SU-DHL-6 (cell line): ENCODE results near the gene CDK11B.
"Not testable (repeated sequence)": the region's sequence is repeated elsewhere in the genome, so short reads cannot be mapped to it uniquely, and the experiment has no call there.

Experiments
- H2AFZ ChIP-seq: fragments of 200-600 bp; sonication (generic); 2 replicates; pipeline ENCODE4 v1.6.1; 2014; ENCODE audit warnings: low read depth, mild to moderate bottlenecking, moderate library complexity, mixed read lengths, antibody characterized with exemption, low read length; ENCODE audit not compliant: severe bottlenecking
- H3F3A ChIP-seq: fragments of 200-600 bp; shearing (Covaris generic); 2 replicates; pipeline ENCODE4 v1.6.0; 2016; ENCODE audit warnings: antibody characterized with exemption, mild to moderate bottlenecking; ENCODE audit not compliant: insufficient read depth
- H3K27ac ChIP-seq: fragments of 200-600 bp; sonication (generic); 2 replicates; pipeline ENCODE4 v1.5.1; 2016; ENCODE audit warnings: low read depth, mild to moderate bottlenecking, low read length, moderate library complexity, mixed read lengths
- H3K27me3 ChIP-seq: fragments of 200-600 bp; sonication (generic), shearing (Covaris generic); 2 replicates; pipeline ENCODE4 v1.6.0; 2014; ENCODE audit warnings: mild to moderate bottlenecking, low read length
- H3K36me3 ChIP-seq: fragments of 200-600 bp; sonication (generic); 2 replicates; pipeline ENCODE4 v1.6.1; 2014; ENCODE audit warnings: mild to moderate bottlenecking, low read length, mixed read lengths
- H3K4me2 ChIP-seq: fragments of 300-600, 200-600 bp; shearing (Covaris generic), sonication (generic); 2 replicates; pipeline ENCODE4 v1.6.0; 2014; ENCODE audit warnings: low read length, low read depth, mild to moderate bottlenecking; ENCODE audit not compliant: poor library complexity, severe bottlenecking
- H3K4me3 ChIP-seq: fragments of 200-600 bp; sonication (generic); 2 replicates; pipeline ENCODE4 v1.5.1; 2014; ENCODE audit warnings: antibody characterized with exemption, low read length, mild to moderate bottlenecking, mixed read lengths; ENCODE audit not compliant: insufficient read depth, poor library complexity, severe bottlenecking
- H3K79me2 ChIP-seq: fragments of 200-600 bp; sonication (generic); 2 replicates; pipeline ENCODE4 v1.6.1; 2014; ENCODE audit warnings: mild to moderate bottlenecking, low read length, moderate library complexity; ENCODE audit not compliant: insufficient read depth
- H3K9ac ChIP-seq: fragments of 200-600 bp; sonication (generic); 2 replicates; pipeline ENCODE4 v1.7.0; 2014; ENCODE audit warnings: mild to moderate bottlenecking, low read length
- H3K9me2 ChIP-seq: fragments of 200-600 bp; sonication (generic); replicated peaks from 2 replicates; pipeline ENCODE4 v1.6.1; 2014; ENCODE audit warnings: low read length; ENCODE audit not compliant: insufficient read depth
- H3K9me3 ChIP-seq: fragments of 200-600 bp; sonication (generic); 2 replicates; pipeline ENCODE4 v1.6.1; 2014; ENCODE audit warnings: low read length, mixed read lengths; ENCODE audit not compliant: insufficient read depth
- H4K20me1 ChIP-seq: fragments of 200-600 bp; sonication (generic); 2 replicates; pipeline ENCODE4 v1.6.1; 2014; ENCODE audit warnings: low read depth, mild to moderate bottlenecking, antibody characterized with exemption, low read length, moderate library complexity, mixed read lengths

The CDK11B gene

GRCh38 chr1:1640711-1641461 lies 17.9 kb downstream of the CDK11B start:
- not testable (repeated sequence) for H3K9me2 ChIP-seq

GRCh38 chr1:1640081-1640480 lies 18.7 kb downstream of the CDK11B start:
- not testable (repeated sequence) for H3K9me3 ChIP-seq, H3K27ac ChIP-seq, H3F3A ChIP-seq, H4K20me1 ChIP-seq, H3K4me3 ChIP-seq, H3K27me3 ChIP-seq, H3K4me2 ChIP-seq, H3K36me3 ChIP-seq, H3K9ac ChIP-seq, H2AFZ ChIP-seq, H3K9me2 ChIP-seq, H3K79me2 ChIP-seq

More at GRCh38 chr1:1640711-1641461, 17.9 kb downstream of the CDK11B start:
- H3K36me3 ChIP-seq, H2AFZ ChIP-seq, H3K4me3 ChIP-seq, H3K9ac ChIP-seq, H3K79me2 ChIP-seq, H3K27ac ChIP-seq, H3F3A ChIP-seq, H3K9me3 ChIP-seq, H3K27me3 ChIP-seq, H3K4me2 ChIP-seq, H4K20me1 ChIP-seq: not testable (repeated sequence)

- not testable (repeated sequence) for H3F3A ChIP-seq, H3K9ac ChIP-seq, H3K79me2 ChIP-seq, H3K36me3 ChIP-seq, H4K20me1 ChIP-seq, H3K4me2 ChIP-seq, H3K27ac ChIP-seq, H2AFZ ChIP-seq, H3K9me3 ChIP-seq, H3K27me3 ChIP-seq, H3K9me2 ChIP-seq, H3K4me3 ChIP-seq
These were observed 19.4 kb downstream of the CDK11B start for GRCh38 chr1:1639368-1639767.

GRCh38 chr1:1638528-1638927 lies 20.3 kb downstream of the CDK11B start:
- not testable (repeated sequence) for H2AFZ ChIP-seq, H3K27me3 ChIP-seq, H3K36me3 ChIP-seq, H3K79me2 ChIP-seq, H3F3A ChIP-seq, H4K20me1 ChIP-seq, H3K9me2 ChIP-seq, H3K4me3 ChIP-seq, H3K27ac ChIP-seq, H3K9me3 ChIP-seq, H3K4me2 ChIP-seq, H3K9ac ChIP-seq

- H3K4me2 ChIP-seq, H3K4me3 ChIP-seq, H2AFZ ChIP-seq, H3K27me3 ChIP-seq, H3K36me3 ChIP-seq, H3K9ac ChIP-seq, H3F3A ChIP-seq, H3K79me2 ChIP-seq, H3K27ac ChIP-seq, H3K9me2 ChIP-seq, H3K9me3 ChIP-seq, H4K20me1 ChIP-seq: not testable (repeated sequence)
These were observed 21.3 kb downstream of the CDK11B start for GRCh38 chr1:1637479-1637875.

- not testable (repeated sequence) for H4K20me1 ChIP-seq, H3K4me2 ChIP-seq, H2AFZ ChIP-seq, H3K9ac ChIP-seq, H3K9me3 ChIP-seq, H3K4me3 ChIP-seq, H3F3A ChIP-seq, H3K9me2 ChIP-seq, H3K36me3 ChIP-seq, H3K79me2 ChIP-seq, H3K27ac ChIP-seq, H3K27me3 ChIP-seq
These were observed 22.0 kb downstream of the CDK11B start for GRCh38 chr1:1636621-1637478.

GRCh38 chr1:1634613-1635012 lies 24.2 kb downstream of the CDK11B start:
- H3K9ac ChIP-seq, H3K9me3 ChIP-seq, H3K79me2 ChIP-seq: not testable (repeated sequence)

GRCh38 chr1:1633409-1633808 lies 25.4 kb downstream of the CDK11B start:
- H3K27ac ChIP-seq, H3K27me3 ChIP-seq, H3K4me3 ChIP-seq, H3K9me3 ChIP-seq, H3K79me2 ChIP-seq, H4K20me1 ChIP-seq, H3K36me3 ChIP-seq, H3K9me2 ChIP-seq, H3K4me2 ChIP-seq, H3K9ac ChIP-seq, H3F3A ChIP-seq, H2AFZ ChIP-seq: not testable (repeated sequence)

More at GRCh38 chr1:1634613-1635012, 24.2 kb downstream of the CDK11B start:
- not testable (repeated sequence) for H3K4me3 ChIP-seq, H2AFZ ChIP-seq, H3K27ac ChIP-seq, H3K27me3 ChIP-seq, H4K20me1 ChIP-seq, H3K9me2 ChIP-seq, H3F3A ChIP-seq, H3K36me3 ChIP-seq, H3K4me2 ChIP-seq
